ENCODE results near the gene CBS. TPM values are rescaled to one million over a fixed set of nuclear protein-coding genes. Genes with fewer than 3 reads are reported as not detected.
"Not testable (repeated sequence)": the region's sequence is repeated elsewhere in the genome, so short reads cannot be mapped to it uniquely, and the experiment has no call there.

Gene CBS
- total RNA-seq, 1 donor from 2014 or later = 56.9 TPM

GRCh38 chr21:43062955-43063664 is 12.5 kb downstream of the CBS start:
- not testable (repeated sequence) for H3K4me2 ChIP-seq; H4K20me1 ChIP-seq (ENCODE audit: low read depth); H3K4me1 ChIP-seq; H3K27me3 ChIP-seq; H3K4me1 Mint-ChIP-seq; H3K79me2 ChIP-seq (ENCODE audit: low read depth); H3K27ac ChIP-seq; H2AFZ ChIP-seq (replicated peaks); H3K9ac ChIP-seq; DNase-seq (ENCODE audit: low spot score); H3K36me3 Mint-ChIP-seq; H3K27ac Mint-ChIP-seq; H3K4me3 ChIP-seq; H3K27me3 Mint-ChIP-seq (ENCODE audit: insufficient read depth, low read depth); H3K4me3 Mint-ChIP-seq; H3K9me3 ChIP-seq (ENCODE audit: low read depth); H3K36me3 ChIP-seq; H3F3A ChIP-seq (ENCODE audit: low read depth); H3K9me3 Mint-ChIP-seq

DNA sequence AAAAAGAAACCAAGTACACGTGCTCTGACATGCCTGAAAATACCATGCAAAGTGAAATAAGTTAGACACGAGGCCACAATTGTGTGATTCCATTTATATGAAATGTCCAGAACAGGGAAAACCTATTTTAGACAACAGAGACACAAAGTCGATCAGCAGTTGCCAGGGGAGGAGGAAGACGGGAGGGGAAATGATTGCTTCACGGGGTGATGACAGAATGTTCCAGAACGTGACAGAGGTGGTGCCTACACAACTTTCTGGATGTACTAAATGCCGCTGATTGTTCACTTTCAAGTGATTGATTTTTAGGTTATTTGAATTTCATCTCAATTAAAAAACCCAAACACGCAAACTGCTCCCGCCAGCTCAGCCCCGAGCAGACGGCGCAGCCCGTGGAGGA is 22.5 kb downstream of the CBS start:
- H3K4me1 ChIP-seq; H3K36me3 ChIP-seq; H3K4me2 ChIP-seq; H3K4me1 Mint-ChIP-seq; H3K9ac ChIP-seq; H2AFZ ChIP-seq (replicated peaks); H3F3A ChIP-seq (ENCODE audit: low read depth); H3K27me3 ChIP-seq; H3K36me3 Mint-ChIP-seq; H3K9me3 ChIP-seq (ENCODE audit: low read depth); H3K27me3 Mint-ChIP-seq (ENCODE audit: insufficient read depth, low read depth); H3K27ac Mint-ChIP-seq; H3K27ac ChIP-seq; H3K9me3 Mint-ChIP-seq; H3K79me2 ChIP-seq (ENCODE audit: low read depth); H3K4me3 Mint-ChIP-seq; DNase-seq (ENCODE audit: low spot score); H4K20me1 ChIP-seq (ENCODE audit: low read depth); H3K4me3 ChIP-seq: not testable (repeated sequence)

DNA sequence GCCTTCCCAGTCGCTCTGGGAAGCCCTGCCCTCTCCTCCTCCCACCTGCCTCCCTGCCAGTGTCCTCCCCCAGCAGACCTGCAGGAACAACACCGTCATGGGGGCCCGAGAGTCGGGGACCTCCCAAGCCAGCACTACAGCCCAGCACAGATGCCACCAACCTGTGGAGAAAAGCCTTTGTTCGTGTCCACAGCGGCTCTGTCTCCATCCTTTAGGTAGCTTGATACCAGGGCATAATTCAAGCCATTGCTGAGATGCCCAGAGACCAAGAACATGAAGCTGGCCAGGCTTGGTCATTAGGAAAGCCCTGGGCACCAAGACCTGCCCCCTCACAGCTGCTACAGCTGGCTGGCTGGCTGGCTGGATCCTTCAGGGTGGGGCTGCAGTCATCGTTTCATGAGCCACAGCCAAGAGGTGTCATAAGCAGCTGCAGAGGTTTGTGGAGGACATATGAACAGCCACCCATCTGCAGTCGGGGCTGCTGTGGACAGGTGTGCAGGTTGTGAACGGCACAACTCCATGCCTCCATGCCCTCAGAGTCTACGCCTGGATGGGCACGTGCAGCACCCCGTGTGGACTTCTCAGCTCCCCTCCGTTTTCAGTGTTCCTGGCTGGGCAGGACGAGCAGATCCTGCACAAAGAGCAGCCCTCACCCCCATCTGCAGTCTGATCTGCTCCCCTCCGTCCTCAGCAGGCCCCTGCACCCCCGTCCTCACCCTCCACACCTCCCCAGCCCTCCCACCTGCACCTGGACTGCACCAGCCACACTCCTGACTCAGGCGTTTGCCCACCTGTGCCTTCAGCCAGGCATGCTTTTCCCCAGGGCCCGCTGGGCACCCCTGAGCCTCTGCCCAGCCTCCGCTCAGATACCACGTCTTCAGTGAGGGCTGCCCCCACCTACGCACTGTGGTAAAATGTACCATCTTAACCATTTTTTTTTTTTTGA is 29.5 kb downstream of the CBS start:
- not testable (repeated sequence) for H2AFZ ChIP-seq (replicated peaks); H3F3A ChIP-seq (ENCODE audit: low read depth); H3K9ac ChIP-seq; H3K9me3 ChIP-seq (ENCODE audit: low read depth); H3K27ac Mint-ChIP-seq; H3K27me3 ChIP-seq; H3K36me3 Mint-ChIP-seq; H3K4me1 ChIP-seq; H3K4me1 Mint-ChIP-seq; H4K20me1 ChIP-seq (ENCODE audit: low read depth); H3K4me3 Mint-ChIP-seq; H3K79me2 ChIP-seq (ENCODE audit: low read depth); H3K36me3 ChIP-seq; H3K4me3 ChIP-seq; H3K27ac ChIP-seq; H3K27me3 Mint-ChIP-seq (ENCODE audit: insufficient read depth, low read depth); H3K4me2 ChIP-seq; H3K9me3 Mint-ChIP-seq; DNase-seq (ENCODE audit: low spot score)

- H3K9me3 Mint-ChIP-seq; H3F3A ChIP-seq (ENCODE audit: low read depth); H2AFZ ChIP-seq (replicated peaks); H3K9me3 ChIP-seq (ENCODE audit: low read depth); H4K20me1 ChIP-seq (ENCODE audit: low read depth); H3K36me3 Mint-ChIP-seq; H3K4me1 Mint-ChIP-seq; H3K4me1 ChIP-seq; H3K4me3 Mint-ChIP-seq; H3K9ac ChIP-seq; H3K27ac ChIP-seq; H3K27me3 ChIP-seq; H3K79me2 ChIP-seq (ENCODE audit: low read depth); H3K27me3 Mint-ChIP-seq (ENCODE audit: insufficient read depth, low read depth); H3K27ac Mint-ChIP-seq; H3K4me2 ChIP-seq; H3K4me3 ChIP-seq; DNase-seq (ENCODE audit: low spot score); H3K36me3 ChIP-seq: not testable (repeated sequence)
Observed at GRCh38 chr21:43045165-43045875, 30.3 kb downstream of the CBS start.

DNA sequence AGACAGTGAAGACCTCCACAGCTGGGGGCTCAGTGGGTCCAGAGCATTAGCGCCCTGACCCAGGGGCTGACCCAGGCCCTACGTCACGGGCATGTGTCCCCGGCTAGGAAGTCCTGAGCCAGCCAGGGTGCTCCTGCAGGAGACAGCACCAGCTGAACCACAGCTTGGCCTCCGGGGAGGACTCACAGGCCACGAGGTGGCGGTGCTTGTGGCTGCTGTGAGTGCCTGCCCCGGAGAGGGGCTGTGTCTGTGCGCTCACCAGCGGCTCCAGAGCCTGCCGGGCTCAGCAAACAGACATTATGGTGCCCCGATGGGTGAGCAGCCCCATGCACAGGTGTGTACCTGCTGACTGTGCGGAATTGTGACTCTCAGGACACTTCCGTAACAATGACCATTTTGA is 31.1 kb downstream of the CBS start:
- H3K36me3 Mint-ChIP-seq; H3K9ac ChIP-seq; H3K4me2 ChIP-seq; H4K20me1 ChIP-seq (ENCODE audit: low read depth); H3K4me1 Mint-ChIP-seq; H3K36me3 ChIP-seq; H3K27me3 Mint-ChIP-seq (ENCODE audit: insufficient read depth, low read depth); H3K9me3 ChIP-seq (ENCODE audit: low read depth); H3K27ac Mint-ChIP-seq; H3K4me1 ChIP-seq; H3K79me2 ChIP-seq (ENCODE audit: low read depth); H3F3A ChIP-seq (ENCODE audit: low read depth); DNase-seq (ENCODE audit: low spot score); H3K9me3 Mint-ChIP-seq; H3K27ac ChIP-seq; H3K4me3 ChIP-seq; H2AFZ ChIP-seq (replicated peaks); H3K27me3 ChIP-seq; H3K4me3 Mint-ChIP-seq: not testable (repeated sequence)

GRCh38 chr21:43043291-43043690 is 32.3 kb downstream of the CBS start:
- not testable (repeated sequence) for H3K4me2 ChIP-seq; H4K20me1 ChIP-seq (ENCODE audit: low read depth); H3K36me3 Mint-ChIP-seq; H3K27me3 Mint-ChIP-seq (ENCODE audit: insufficient read depth, low read depth); H3K27ac Mint-ChIP-seq; DNase-seq (ENCODE audit: low spot score); H3K4me3 Mint-ChIP-seq; H3K36me3 ChIP-seq; H3K4me1 ChIP-seq; H3K4me3 ChIP-seq; H3K9me3 Mint-ChIP-seq; H3K27ac ChIP-seq; H2AFZ ChIP-seq (replicated peaks); H3K9ac ChIP-seq; H3K9me3 ChIP-seq (ENCODE audit: low read depth); H3K27me3 ChIP-seq; H3F3A ChIP-seq (ENCODE audit: low read depth); H3K79me2 ChIP-seq (ENCODE audit: low read depth); H3K4me1 Mint-ChIP-seq

DNA sequence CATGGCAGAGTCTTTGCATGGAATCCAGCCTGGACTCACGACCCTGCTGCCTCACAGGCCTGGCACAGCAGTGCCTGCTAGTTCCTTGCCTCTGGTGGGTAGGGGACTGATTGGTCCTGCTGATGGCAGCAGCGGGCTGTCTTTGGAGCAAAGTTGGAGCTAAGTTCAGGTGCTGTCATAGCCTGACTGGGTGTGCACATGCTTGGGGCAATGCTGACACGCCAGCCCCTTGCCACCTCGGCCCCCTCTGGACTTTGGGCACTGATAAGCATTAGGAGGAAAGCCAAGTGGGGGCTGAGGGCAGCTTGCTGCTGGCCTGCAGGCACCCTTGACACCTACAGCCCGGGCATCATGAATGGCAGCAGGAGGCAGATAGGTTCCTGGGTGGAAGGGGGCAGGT is 33.5 kb downstream of the CBS start:
- not testable (repeated sequence) for H4K20me1 ChIP-seq (ENCODE audit: low read depth); H3K4me3 Mint-ChIP-seq; H3K9me3 Mint-ChIP-seq; H3K4me1 ChIP-seq; H3K9ac ChIP-seq; H3K27ac ChIP-seq; H3K9me3 ChIP-seq (ENCODE audit: low read depth); H3K27me3 Mint-ChIP-seq (ENCODE audit: insufficient read depth, low read depth); H3K79me2 ChIP-seq (ENCODE audit: low read depth); H3K27me3 ChIP-seq; H3K4me2 ChIP-seq; H2AFZ ChIP-seq (replicated peaks); H3K36me3 Mint-ChIP-seq; H3K4me1 Mint-ChIP-seq; H3K36me3 ChIP-seq; H3K4me3 ChIP-seq; H3F3A ChIP-seq (ENCODE audit: low read depth); DNase-seq (ENCODE audit: low spot score); H3K27ac Mint-ChIP-seq

DNA sequence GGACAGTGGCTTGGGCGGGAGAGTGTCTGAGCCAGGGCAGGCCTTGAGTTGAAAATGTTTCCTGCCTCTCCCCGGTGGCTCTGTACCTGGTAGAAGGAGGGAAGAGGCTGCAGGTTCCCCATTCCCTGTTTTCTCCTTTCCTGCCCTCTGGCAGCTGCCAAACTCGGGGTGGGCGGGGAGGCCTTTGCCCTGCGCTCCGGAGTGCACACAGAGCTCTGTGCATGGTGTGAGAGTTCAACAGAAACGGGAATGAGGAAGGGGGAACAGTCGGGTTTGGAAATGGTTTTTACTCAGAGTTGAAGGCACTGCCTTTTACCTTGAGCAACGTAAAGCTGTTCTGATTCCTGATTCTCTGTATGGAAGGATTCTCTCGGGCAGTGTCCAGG is 37.0 kb downstream of the CBS start:
- not testable (repeated sequence) for H3K4me2 ChIP-seq; H3K9ac ChIP-seq; H3K4me3 ChIP-seq; H3K79me2 ChIP-seq (ENCODE audit: low read depth); H3F3A ChIP-seq (ENCODE audit: low read depth); DNase-seq (ENCODE audit: low spot score); H4K20me1 ChIP-seq (ENCODE audit: low read depth); H3K27ac Mint-ChIP-seq; H3K4me1 Mint-ChIP-seq; H3K9me3 ChIP-seq (ENCODE audit: low read depth); H3K4me1 ChIP-seq; H3K36me3 ChIP-seq; H3K9me3 Mint-ChIP-seq; H3K36me3 Mint-ChIP-seq; H3K27ac ChIP-seq; H2AFZ ChIP-seq (replicated peaks); H3K27me3 Mint-ChIP-seq (ENCODE audit: insufficient read depth, low read depth); H3K27me3 ChIP-seq; H3K4me3 Mint-ChIP-seq

All from neural progenitor cell (in vitro differentiated cells).